ENCODE data around the gene CPNE2. TPM values are rescaled to one million over a fixed set of nuclear protein-coding genes. Genes with fewer than 3 reads are reported as not detected.

CPNE2 gene
- total RNA-seq, 4 donors from 2014 or later = 12.2 to 21.4 (median 17.8) TPM

DNA sequence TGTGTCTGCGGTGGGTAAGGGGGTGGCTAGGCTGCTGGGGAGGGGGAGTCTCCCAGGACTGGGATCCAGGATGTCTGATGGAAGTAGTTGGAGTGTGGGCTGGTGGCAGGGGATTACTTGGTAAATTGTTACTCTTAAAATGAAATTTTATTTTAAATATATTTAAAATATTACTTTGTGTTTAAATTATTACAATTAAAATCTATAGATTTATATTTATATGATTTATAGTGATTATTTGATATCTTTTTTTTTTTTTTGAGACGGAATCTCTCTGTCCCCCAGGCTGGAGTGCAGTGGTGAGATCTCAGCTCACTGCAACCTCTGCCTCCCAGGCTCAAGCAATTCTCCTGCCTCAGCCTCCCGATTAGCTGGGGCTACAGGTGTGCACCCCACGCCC lies 18.6 kb downstream of the CPNE2 start:
- Histone ChIP-seq H3K36me3 (peaks cover 0 to 32% (median 0%) of the 10 kb centered on the region in 3 donors), H3K27ac (no peak overlapping the region), H3K9me3 (no peaks in the 10 kb centered on the region), H3K4me3 (no peak overlapping the region), H3K4me1 (peaks cover 4 to 36% (median 4%) of the 10 kb centered on the region in 3 donors), H3K27me3 (no peaks in the 10 kb centered on the region)
- intact Hi-C loops (cut with DNase I) = no loop called here
- no peak for DNase-seq
- 87 to 100% methylated on average over 4 of the region's 4 CpGs for WGBS, 2 donors
- TF ChIP-seq, protein P1, sequence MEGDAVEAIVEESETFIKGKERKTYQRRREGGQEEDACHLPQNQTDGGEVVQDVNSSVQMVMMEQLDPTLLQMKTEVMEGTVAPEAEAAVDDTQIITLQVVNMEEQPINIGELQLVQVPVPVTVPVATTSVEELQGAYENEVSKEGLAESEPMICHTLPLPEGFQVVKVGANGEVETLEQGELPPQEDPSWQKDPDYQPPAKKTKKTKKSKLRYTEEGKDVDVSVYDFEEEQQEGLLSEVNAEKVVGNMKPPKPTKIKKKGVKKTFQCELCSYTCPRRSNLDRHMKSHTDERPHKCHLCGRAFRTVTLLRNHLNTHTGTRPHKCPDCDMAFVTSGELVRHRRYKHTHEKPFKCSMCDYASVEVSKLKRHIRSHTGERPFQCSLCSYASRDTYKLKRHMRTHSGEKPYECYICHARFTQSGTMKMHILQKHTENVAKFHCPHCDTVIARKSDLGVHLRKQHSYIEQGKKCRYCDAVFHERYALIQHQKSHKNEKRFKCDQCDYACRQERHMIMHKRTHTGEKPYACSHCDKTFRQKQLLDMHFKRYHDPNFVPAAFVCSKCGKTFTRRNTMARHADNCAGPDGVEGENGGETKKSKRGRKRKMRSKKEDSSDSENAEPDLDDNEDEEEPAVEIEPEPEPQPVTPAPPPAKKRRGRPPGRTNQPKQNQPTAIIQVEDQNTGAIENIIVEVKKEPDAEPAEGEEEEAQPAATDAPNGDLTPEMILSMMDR (IDR thresholded peaks at IDR 0.05) = no peak
- TF ChIP-seq POLR2A (IDR thresholded peaks at IDR 0.05) = no peak

DNA sequence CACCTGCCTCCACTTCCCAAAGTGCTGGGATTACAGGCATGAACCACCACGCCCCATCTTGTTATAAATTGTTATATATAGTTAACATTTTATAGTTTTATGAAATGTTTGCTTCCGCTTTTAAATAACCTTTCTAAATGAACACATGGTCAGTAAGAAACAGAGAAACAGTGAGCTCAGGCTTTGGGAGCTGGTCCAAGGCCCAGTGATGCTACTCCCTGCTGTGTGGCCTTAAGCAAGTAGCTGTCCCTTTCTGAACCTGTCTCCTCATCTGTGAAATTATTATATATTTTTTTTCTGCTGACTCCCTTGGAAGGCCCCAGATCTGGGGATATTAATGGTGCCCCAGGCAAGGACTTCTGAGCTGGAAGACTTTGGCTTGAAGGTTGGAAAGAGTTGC lies 19.0 kb downstream of the CPNE2 start:
- intact Hi-C loops (cut with DNase I) = no loop called here
- no peak for DNase-seq
- Histone ChIP-seq H3K9me3 (no peaks in the 10 kb centered on the region), H3K4me1 (peaks cover 4 to 36% (median 4%) of the 10 kb centered on the region in 3 donors), H3K27me3 (no peaks in the 10 kb centered on the region), H3K4me3 (no peak overlapping the region), H3K27ac (no peak overlapping the region), H3K36me3 (peaks cover 0 to 37% (median 0%) of the 10 kb centered on the region in 3 donors)
- no peak for TF ChIP-seq POLR2A (IDR thresholded peaks at IDR 0.05)
- TF ChIP-seq, protein P1 (IDR thresholded peaks at IDR 0.05) = no peak
- 92 to 98% methylated on average over 2 of the region's 2 CpGs for WGBS, 2 donors

DNA sequence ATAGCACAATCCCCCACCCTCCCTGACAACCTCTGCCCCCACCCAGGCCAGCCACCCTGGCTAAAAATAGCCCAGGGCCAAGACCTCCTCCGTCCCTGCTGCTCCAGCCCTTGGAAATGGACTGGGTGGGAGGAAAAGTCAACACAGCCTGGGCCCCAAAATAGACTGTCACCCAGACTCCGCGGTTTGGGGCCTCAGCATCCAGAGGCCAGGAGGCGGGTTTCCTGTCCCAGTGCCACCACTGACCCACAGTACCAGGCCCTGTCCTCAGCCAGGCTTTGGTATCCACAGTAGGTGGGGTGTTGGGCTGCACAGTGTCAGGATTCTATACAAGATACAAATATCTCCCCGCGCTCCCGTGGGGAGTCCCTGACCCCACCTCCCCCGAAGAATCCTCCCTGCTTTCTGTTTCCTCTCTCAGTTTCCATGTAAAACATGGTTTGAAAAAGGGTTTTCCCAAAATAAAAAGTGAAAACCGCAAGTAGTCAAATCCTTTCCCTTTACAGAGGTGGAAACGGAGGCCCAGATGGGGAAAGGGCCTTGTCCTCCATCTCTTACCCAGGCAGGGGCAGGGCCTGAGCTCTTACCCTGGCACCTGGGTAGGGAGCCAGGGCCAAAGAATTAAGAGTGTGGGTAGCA lies 20.1 kb downstream of the CPNE2 start:
- DNase-seq = no peak
- Histone ChIP-seq H3K36me3 (peaks cover under 1 to 48% (median 3%) of the 10 kb centered on the region in 3 donors), H3K4me1 (peaks cover 4 to 25% (median 4%) of the 10 kb centered on the region in 3 donors), H3K27me3 (no peaks in the 10 kb centered on the region), H3K9me3 (no peaks in the 10 kb centered on the region), H3K27ac (peak overlapping the region in 2 of 4 donors; percentile 22 to 46), H3K4me3 (no peak overlapping the region)
- WGBS, 2 donors = 76% methylated on average over 2 to 5 of the region's 10 CpGs
- intact Hi-C loops (cut with DNase I) = no loop called here
- TF ChIP-seq, protein P1 (IDR thresholded peaks at IDR 0.05) = no peak
- no peak for TF ChIP-seq POLR2A (IDR thresholded peaks at IDR 0.05)

DNA sequence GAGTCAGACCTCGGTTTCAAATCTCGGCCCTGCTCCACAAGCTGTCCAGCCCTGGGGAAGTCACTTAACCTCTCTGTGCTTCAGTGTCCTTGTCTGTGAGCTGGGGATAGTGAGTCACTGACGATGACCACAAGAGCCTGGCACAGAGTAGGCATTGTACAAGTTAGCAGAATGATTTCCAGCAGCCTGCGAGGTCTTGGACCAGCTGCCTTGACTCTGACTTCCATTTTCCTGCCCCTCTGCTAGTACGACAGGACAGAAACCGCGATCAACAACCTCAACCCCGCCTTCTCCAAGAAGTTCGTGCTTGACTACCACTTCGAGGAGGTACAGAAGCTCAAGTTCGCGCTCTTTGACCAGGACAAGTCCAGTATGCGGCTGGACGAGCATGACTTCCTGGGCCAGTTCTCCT lies 20.7 kb downstream of the CPNE2 start:
- H3K36me3 ChIP-seq = peaks cover 4 to 53% (median 4%) of the 10 kb centered on the region in 3 donors
- H3K27me3 ChIP-seq = no peaks in the 10 kb centered on the region
- peaks cover 4 to 24% (median 4%) of the 10 kb centered on the region in 3 donors for H3K4me1 ChIP-seq
- H3K9me3 ChIP-seq = no peaks in the 10 kb centered on the region
- H3K27ac ChIP-seq = peak overlapping the region in 1 of 4 donors; percentile 46
- no peak overlapping the region for H3K4me3 ChIP-seq
- intact Hi-C loops (cut with DNase I) = no loop called here
- 86 to 90% methylated on average over 7 to 14 of the region's 14 CpGs for WGBS, 2 donors
- TF ChIP-seq, protein P1 (IDR thresholded peaks at IDR 0.05) = no peak
- no peak for TF ChIP-seq POLR2A (IDR thresholded peaks at IDR 0.05)
- DNase-seq = no peak

DNA sequence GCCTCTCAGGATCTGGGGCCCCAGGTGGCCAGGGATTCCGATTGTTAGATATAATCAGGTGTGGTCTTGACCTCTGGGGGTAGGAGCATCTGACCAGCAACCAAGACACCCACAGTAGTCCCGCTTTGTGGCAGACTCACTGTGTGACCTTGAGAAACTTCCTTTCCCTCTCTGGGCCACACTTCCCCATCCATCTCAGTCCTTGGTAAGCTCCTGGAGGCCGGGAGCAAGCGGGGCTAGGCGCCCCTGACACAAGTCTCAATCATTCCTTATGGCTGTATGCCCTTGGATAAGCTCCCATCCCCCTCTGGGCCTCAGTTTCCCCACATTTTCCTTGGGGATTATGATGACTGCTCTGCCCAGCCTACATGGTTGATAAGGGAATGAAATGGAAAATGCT lies 21.3 kb downstream of the CPNE2 start:
- H3K4me1 ChIP-seq = peaks cover 4 to 24% (median 4%) of the 10 kb centered on the region in 3 donors
- 93 to 95% methylated on average over 3 to 5 of the region's 5 CpGs for WGBS, 2 donors
- H3K4me3 ChIP-seq = no peak overlapping the region
- H3K36me3 ChIP-seq = peaks cover 4 to 57% (median 4%) of the 10 kb centered on the region in 3 donors
- intact Hi-C loops (cut with DNase I) = no loop called here
- no peaks in the 10 kb centered on the region for H3K9me3 ChIP-seq
- TF ChIP-seq POLR2A (IDR thresholded peaks at IDR 0.05) = no peak
- TF ChIP-seq, protein P1 (IDR thresholded peaks at IDR 0.05) = no peak
- no peak overlapping the region for H3K27ac ChIP-seq
- no peaks in the 10 kb centered on the region for H3K27me3 ChIP-seq
- DNase-seq = no peak
